ENCODE measurements around the gene ZBTB45. TPM values are rescaled to one million over a fixed set of nuclear protein-coding genes. Genes with fewer than 3 reads are reported as not detected.

ZBTB45 gene
- 10.9 and 15.3 TPM in 2 replicates for total RNA-seq

GRCh38 chr19:58519355-58520256, at the start of gene ZBTB45:
ZBTB45 (minus strand) TSS chr19:58519810; CDS start chr19:58517673, 2,137 bp downstream.

GRCh38 chr19:58558066-58558622, 38.5 kb upstream of the ZBTB45 start, which contains the start of gene UBE2M:
UBE2M (minus strand) TSS chr19:58558611; CDS start chr19:58558381, 230 bp downstream.

DNA sequence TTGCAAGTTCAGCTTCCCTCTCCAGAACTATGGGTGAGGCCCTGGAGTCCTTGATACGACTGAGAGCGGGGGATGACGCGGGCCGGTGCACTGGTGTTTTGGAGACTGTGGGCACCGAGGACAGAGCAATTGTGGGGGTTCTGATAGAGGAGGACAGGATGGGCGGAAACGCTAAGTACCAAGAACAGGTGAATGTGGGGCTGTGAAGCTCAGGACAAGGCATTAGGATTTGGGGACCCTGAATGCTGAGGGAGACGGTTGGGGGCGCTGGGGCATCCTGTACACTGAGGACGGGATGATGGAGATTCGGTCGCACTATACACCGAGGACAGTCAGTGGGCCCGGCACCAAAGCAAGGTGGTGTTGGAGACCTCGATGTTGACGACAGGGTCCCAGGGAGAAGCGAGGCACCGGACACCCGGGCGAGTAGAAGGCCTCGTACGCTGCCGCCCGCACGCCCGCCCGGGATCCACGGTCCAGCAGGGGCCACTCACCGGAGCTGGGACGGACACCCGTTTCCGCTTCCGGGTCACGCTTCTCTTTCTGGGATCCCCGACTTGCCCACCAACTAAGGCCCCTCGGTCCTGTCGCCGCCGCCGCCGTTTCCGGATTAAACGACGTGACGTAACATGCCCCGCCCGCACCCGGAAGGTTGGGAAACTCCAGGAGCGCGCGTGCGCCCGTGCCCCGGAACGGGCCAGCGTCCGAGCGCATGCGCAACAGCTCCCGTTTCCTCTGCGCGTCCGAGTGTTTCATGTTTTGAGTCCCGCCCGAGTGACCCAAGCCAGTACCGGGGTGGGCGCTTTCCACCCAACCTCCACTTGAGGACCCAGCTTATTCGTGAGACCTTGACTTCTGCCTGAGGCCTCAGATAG, 35.1 kb upstream of the ZBTB45 start, which contains the start of gene CHMP2A:
Gene CHMP2A, minus strand, starts transcription at position 612 of the 875 bp plus-strand sequence. CDS start 893 bp downstream, outside the sequence.

GRCh38 chr19:58543826-58544590, 24.4 kb upstream of the ZBTB45 start, which contains the start of gene TRIM28:
TRIM28 (plus strand) TSS chr19:58544064; CDS start chr19:58544758, 694 bp downstream.

GRCh38 chr19:58511353-58512208, 8.0 kb downstream of the ZBTB45 start, which contains the start of gene SLC27A5:
SLC27A5 (minus strand) TSS chr19:58511992; CDS start chr19:58511955, 37 bp downstream.

GRCh38 chr19:58475714-58476497, 43.7 kb downstream of the ZBTB45 start, which contains the start of gene ZNF446:
ZNF446 (plus strand) TSS chr19:58476352; CDS start chr19:58477219, 867 bp downstream.

DNA sequence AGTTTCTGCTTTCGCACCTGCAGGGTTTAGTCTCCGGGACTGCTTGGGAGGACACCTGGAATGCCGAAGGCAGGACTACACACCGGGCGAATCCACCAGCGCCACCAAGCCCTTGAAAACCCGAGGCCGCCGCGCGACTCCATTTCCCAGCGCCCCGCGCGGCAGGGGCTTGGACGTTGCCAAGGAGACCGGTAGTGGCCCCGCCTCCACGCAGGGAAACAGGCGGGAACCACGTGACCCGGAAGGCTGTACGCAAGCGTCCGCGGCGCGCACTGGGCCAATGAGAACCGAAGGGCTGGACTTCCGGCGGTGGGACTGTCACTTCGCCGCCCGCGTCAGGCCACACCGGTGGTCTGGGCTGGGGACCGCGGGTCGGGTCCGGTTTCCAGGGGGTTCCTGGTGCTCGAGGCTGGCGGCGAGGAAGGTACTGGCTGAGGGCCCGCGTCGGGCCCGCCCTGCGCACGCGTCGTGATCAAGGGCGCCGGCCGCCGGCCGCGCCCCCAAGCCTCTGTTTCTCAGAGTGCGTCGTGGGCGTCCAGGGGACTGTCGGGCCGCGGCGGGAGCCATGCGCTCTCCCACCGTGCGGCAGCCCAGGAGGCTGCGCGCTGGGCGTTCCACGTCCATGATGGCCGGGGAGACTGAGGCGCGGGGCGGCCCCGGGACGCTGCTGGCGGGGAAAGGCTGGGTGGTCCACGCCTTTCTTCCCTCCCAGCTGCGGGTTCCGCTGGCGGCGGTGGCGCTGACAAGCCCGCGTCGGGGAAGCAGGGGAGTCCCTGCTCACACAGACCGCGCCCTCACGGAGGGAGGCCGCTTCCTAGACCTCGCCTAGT, 52.6 kb downstream of the ZBTB45 start, which contains the start of gene ZNF324:
Gene ZNF324, plus strand, starts transcription at position 321 of the 830 bp plus-strand sequence. CDS start 2,106 bp downstream, outside the sequence.

Other genes starting within 250 kb of the ZBTB45 start
- gene ZNF8, start 240.9 kb downstream of the ZBTB45 start, total RNA-seq, result 4.9 and 6.6 TPM in 2 replicates
- gene ERVK3-1, start 214.4 kb downstream of the ZBTB45 start, total RNA-seq, result 32.9 and 64.4 TPM in 2 replicates
- gene ZSCAN22, start 192.8 kb downstream of the ZBTB45 start, total RNA-seq, result 1.9 and 2.0 TPM in 2 replicates
- 95.4 and 130 TPM in 2 replicates for gene A1BG, start 166.3 kb downstream of the ZBTB45 start, total RNA-seq
- gene ZNF497, start 157.1 kb downstream of the ZBTB45 start, total RNA-seq, result 0.18 and 0.97 TPM in 2 replicates
- 4.5 and 5.0 TPM in 2 replicates for gene ZNF837, start 138.8 kb downstream of the ZBTB45 start, total RNA-seq
- 2,709 and 3,064 TPM in 2 replicates for gene RPS5, start 132.5 kb downstream of the ZBTB45 start, total RNA-seq
- gene RNF225, start 124.2 kb downstream of the ZBTB45 start, total RNA-seq, result not detected in 2 replicates
- gene ZNF584, start 111.2 kb downstream of the ZBTB45 start, total RNA-seq, result 13.0 and 15.4 TPM in 2 replicates
- gene ZNF132, start 79.7 kb downstream of the ZBTB45 start, total RNA-seq, result 3.8 and 3.9 TPM in 2 replicates
- 5.8 and 9.6 TPM in 2 replicates for gene ZNF324B, start 68.2 kb downstream of the ZBTB45 start, total RNA-seq
- 8.7 and 13.6 TPM in 2 replicates for gene ZNF324, start 52.7 kb downstream of the ZBTB45 start, total RNA-seq
- gene ZNF446, start 43.5 kb downstream of the ZBTB45 start, total RNA-seq, result 7.3 and 12.8 TPM in 2 replicates
- 11.0 and 12.8 TPM in 2 replicates for gene SLC27A5, start 7.8 kb downstream of the ZBTB45 start, total RNA-seq
- gene TRIM28, start 24.3 kb upstream of the ZBTB45 start, total RNA-seq, result 249 and 264 TPM in 2 replicates
- gene CHMP2A, start 35.3 kb upstream of the ZBTB45 start, total RNA-seq, result 93.0 and 104 TPM in 2 replicates
- 33.6 and 41.5 TPM in 2 replicates for gene UBE2M, start 38.8 kb upstream of the ZBTB45 start, total RNA-seq
- 14.7 and 14.8 TPM in 2 replicates for gene MZF1, start 53.5 kb upstream of the ZBTB45 start, total RNA-seq